NCI-H2227 (cell line): ENCODE data around the gene IRX1.

Experiments
- DNase-seq: peaks from one replicate; lab custom pipeline; 2025; ENCODE audit not compliant: unreplicated experiment; lab: John Stamatoyannopoulos, UW

IRX1 gene

DNA sequence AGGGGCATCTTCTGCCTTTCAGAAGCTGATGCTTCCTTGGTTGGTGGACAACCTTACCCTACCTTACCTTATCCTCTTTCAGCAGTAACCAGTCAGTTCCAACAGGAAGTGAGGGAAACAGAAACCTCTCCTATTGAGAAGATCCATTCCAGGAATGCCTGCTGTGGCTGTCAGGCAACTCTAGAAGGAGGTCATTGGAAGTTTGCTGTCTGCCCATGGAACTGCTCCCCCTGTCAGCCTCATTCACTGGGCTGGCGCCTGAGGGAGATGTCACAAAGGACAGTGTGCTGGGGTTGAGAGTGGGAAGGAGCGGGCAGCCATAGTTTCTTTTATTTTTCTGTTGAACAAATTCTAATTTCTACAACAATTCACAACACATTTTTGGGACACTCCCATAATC, 54.7 kb downstream of the IRX1 start:
- no peak for DNase-seq

DNA sequence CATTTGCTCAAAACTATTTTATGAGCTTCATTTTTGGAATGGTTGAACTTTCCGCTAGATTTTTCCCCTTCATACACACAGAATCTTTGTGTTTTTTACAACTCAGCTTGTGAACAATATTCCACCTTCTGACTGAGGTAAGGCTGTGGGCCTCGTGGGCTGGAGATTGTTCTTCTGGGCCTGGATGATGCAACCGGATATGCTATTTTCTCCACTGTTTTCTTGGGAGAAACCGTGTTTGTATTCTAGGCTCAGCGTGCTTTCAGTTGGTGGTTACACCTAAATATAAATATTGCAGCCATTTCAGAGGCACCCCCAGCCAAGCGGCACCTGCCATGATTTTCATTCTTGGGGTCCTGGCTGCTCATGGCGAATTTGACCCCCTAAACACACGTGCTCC, 55.2 kb downstream of the IRX1 start:
- no peak for DNase-seq
